Measurements from ENCODE around the gene FCRL6.

The FCRL6 gene

GRCh38 chr1:159838715-159839114 is 36.6 kb downstream of the FCRL6 start:
- no peak overlapping the region for H3K4me3 ChIP-seq (ENCODE audit: control insufficient read depth, low read depth, low read length)
- DNase-seq (ENCODE audit: low read depth): no peak
- no peak for TF ChIP-seq CTCF (IDR thresholded peaks at IDR 0.05; ENCODE audit: control insufficient read depth, insufficient read depth, low read depth, low read length, missing control alignments)

DNA sequence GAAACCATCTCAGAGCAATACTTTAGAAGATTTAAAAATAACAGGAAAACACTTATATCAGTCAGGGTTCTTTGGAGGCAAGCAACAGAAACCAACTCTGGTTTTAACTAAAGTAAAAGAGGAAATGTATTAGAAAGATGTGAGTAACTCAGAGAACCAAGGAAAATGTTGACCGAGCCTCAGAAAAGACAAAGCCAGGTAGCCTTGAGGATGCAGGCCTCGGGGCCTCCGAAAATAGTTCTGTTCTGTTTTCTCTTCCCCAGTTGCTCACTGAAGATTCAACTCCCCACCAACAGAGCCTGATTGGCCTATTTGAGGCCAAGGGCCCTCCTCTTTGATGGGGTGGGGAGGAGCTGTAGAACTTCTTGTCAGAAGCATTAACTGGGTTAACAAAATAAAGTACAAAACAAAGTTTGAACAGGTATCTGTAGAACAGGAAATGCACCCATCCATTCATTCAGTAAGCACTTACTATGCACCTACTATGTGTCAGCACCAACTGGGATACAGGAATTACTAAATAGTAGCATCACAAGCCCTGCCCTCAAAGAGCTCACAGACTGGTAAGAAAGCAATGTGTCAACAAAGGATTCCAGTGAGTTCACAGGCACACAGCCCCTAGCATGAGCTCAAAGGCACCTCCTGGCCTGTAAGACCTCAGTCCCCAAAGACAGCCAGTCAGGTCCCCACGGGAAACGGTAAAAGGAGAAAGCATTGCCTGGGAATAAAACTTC is 37.1 kb downstream of the FCRL6 start:
- TF ChIP-seq CTCF (IDR thresholded peaks at IDR 0.05; ENCODE audit: control insufficient read depth, insufficient read depth, low read depth, low read length, missing control alignments): no peak
- no peak overlapping the region for H3K4me3 ChIP-seq (ENCODE audit: control insufficient read depth, low read depth, low read length)
- no peak for DNase-seq (ENCODE audit: low read depth)

DNA sequence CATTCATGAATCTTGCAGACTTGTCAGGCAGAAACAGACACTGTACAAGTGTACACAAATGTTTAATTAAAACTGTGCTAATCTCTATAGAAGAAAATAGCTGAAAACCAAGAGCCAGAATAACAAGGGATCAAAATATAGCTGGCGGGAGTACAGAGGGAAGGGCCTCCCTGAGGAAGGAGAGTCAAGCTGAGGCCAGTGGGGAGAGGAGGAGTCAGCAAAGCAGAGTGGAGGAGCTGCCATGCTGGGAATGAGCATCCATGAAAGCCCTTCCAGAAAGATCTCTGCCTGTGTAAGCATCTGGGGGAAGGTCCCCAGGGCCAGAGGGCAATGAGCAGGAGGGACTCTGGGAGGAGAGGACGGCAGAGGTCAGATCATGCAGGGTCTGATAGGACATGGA is 39.6 kb downstream of the FCRL6 start:
- no peak for DNase-seq (ENCODE audit: low read depth)
- no peak overlapping the region for H3K4me3 ChIP-seq (ENCODE audit: control insufficient read depth, low read depth, low read length)
- TF ChIP-seq CTCF (IDR thresholded peaks at IDR 0.05; ENCODE audit: control insufficient read depth, insufficient read depth, low read depth, low read length, missing control alignments): no peak

GRCh38 chr1:159843459-159843858 is 41.3 kb downstream of the FCRL6 start:
- H3K4me3 ChIP-seq (ENCODE audit: control insufficient read depth, low read depth, low read length): no peak overlapping the region
- no peak for DNase-seq (ENCODE audit: low read depth)
- no peak for TF ChIP-seq CTCF (IDR thresholded peaks at IDR 0.05; ENCODE audit: control insufficient read depth, insufficient read depth, low read depth, low read length, missing control alignments)

DNA sequence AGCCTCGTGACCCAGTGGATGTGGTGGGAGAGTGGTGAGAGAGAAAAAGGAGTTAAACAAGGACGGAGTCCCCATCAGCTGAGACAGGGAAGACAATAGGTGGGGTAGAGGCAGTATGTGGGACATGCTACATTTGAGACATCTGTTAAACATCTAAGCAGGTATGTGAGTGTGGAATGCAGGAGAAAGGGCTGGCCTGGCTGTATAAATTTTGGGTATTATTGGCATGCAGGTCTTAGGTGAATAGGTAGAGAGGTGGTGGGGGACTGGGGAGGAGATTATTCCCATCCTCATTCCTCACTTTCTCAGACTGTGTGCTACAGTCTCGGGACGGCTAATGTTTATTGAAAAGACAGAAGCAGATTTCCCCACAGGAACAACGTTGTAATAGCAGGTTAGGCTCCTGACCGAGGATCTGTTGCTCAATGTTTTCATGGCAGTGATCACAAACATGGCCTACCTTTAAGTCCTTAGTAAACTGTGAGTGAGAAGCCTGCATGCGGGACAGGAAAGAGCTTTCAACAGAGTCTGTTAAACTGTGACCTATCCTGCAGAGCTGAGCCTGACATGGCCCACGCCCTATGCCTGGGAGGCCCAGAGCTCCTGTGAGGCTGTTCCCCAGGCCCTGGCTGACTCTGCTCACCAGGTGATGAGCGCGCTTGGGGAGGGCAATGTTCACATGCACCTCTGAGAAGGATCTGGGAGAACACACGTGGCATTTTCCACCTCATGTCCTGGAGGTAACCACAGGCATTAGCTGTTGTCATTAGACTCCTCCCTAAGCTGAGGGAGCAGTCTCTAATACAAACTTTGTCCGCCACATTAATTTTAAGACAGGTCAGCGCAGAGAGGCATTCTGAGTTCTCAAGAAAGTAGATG is 43.8 kb downstream of the FCRL6 start:
- no peak for TF ChIP-seq CTCF (IDR thresholded peaks at IDR 0.05; ENCODE audit: control insufficient read depth, insufficient read depth, low read depth, low read length, missing control alignments)
- no peak for DNase-seq (ENCODE audit: low read depth)

GRCh38 chr1:159847231-159847630 is 45.1 kb downstream of the FCRL6 start:
- DNase-seq (ENCODE audit: low read depth): no peak
- no peak overlapping the region for H3K4me3 ChIP-seq (ENCODE audit: control insufficient read depth, low read depth, low read length)
- no peak for TF ChIP-seq CTCF (IDR thresholded peaks at IDR 0.05; ENCODE audit: control insufficient read depth, insufficient read depth, low read depth, low read length, missing control alignments)

More for the DNA sequence above, 43.8 kb downstream of the FCRL6 start:
- H3K4me3 ChIP-seq (ENCODE audit: control insufficient read depth, low read depth, low read length): no peak overlapping the region

All from AG09309 (cell line).